CD4-positive, alpha-beta memory T cell (primary cell): ENCODE measurements around the gene ACTRT2. TPM values are rescaled to one million over a fixed set of nuclear protein-coding genes. Genes with fewer than 3 reads are reported as not detected.

Experiments used
- CTCF ChIA-PET: fragments of 350-600 bp; sonication (Branson Sonifier 250); formaldehyde crosslinking; loops from one replicate; lab custom pipeline; 2021; ENCODE audit warnings: inconsistent platforms; ENCODE audit not compliant: partially characterized antibody; lab: Charles Lee
- POLR2A ChIA-PET: fragments of 350-600 bp; sonication (Branson Sonifier 250); formaldehyde crosslinking; loops from one replicate; lab custom pipeline; 2021; ENCODE audit not compliant: partially characterized antibody; lab: Charles Lee
- DNase-seq, 5 donors: peaks; one replicate each; pipeline versions ENCODE4 v3.0.0 to v3.0.0-alpha.2; 2020 to 2022; ENCODE audit warnings: mixed read lengths in 1 of 5
- H3K27ac ChIP-seq: one replicate; pipeline ENCODE4 v1.7.0; 2013; ENCODE audit warnings: low read depth, low read length
- H3K27me3 ChIP-seq: 2 replicates; pipeline ENCODE4 v1.7.0; 2013; ENCODE audit warnings: mild to moderate bottlenecking, low read length, moderate library complexity; ENCODE audit not compliant: insufficient read depth
- H3K36me3 ChIP-seq: 2 replicates; pipeline ENCODE4 v1.7.0; 2013; ENCODE audit warnings: mild to moderate bottlenecking, low read length, moderate library complexity; ENCODE audit not compliant: insufficient read depth
- H3K4me1 ChIP-seq: 2 replicates; pipeline ENCODE4 v1.7.0; 2013; ENCODE audit warnings: mild to moderate bottlenecking, low read length, moderate library complexity; ENCODE audit not compliant: insufficient read depth
- H3K4me3 ChIP-seq, 2 donors: one replicate each; pipeline ENCODE4 v1.7.0; 2013; ENCODE audit warnings: low read length in 2 of 2, mild to moderate bottlenecking in 1 of 2
- H3K9me3 ChIP-seq, 2 donors: one replicate each; pipeline ENCODE4 v1.7.0; 2013; ENCODE audit warnings: low read length in 2 of 2, control low read depth in 1 of 2; ENCODE audit not compliant: control insufficient read depth in 1 of 2
- H3K27ac Mint-ChIP-seq, 7 donors: one replicate each; pipeline ENCODE4 v1.8.0; 2020 to 2021; ENCODE audit warnings: mixed read lengths in 7 of 7, mild to moderate bottlenecking in 6 of 7, inconsistent platforms in 3 of 7, moderate library complexity in 3 of 7
- H3K27me3 Mint-ChIP-seq, 2 donors: one replicate each; pipeline ENCODE4 v1.8.0; 2020 to 2021; ENCODE audit warnings: mixed read lengths in 2 of 2
- H3K36me3 Mint-ChIP-seq, 2 donors: one replicate each; pipeline ENCODE4 v1.8.0; 2020 to 2021; ENCODE audit warnings: mixed read lengths in 2 of 2, inconsistent platforms in 1 of 2, mild to moderate bottlenecking in 1 of 2
- H3K4me1 Mint-ChIP-seq, 4 donors: one replicate each; pipeline ENCODE4 v1.8.0; 2020 to 2021; ENCODE audit warnings: mixed read lengths in 4 of 4, mild to moderate bottlenecking in 1 of 4
- H3K4me3 Mint-ChIP-seq, 8 donors: one replicate each; pipeline ENCODE4 v1.8.0; 2020 to 2021; ENCODE audit warnings: mixed read lengths in 8 of 8, mild to moderate bottlenecking in 7 of 8, moderate library complexity in 6 of 8, inconsistent platforms in 3 of 8
- H3K9me3 Mint-ChIP-seq, 8 donors: one replicate each; pipeline ENCODE4 v1.8.0; 2020 to 2021; ENCODE audit warnings: mixed read lengths in 8 of 8, mild to moderate bottlenecking in 5 of 8, inconsistent platforms in 3 of 8, moderate library complexity in 1 of 8
- intact Hi-C: fragments of 100-400 bp; cut with micrococcal nuclease; formaldehyde crosslinking; loops from one replicate; pipeline ENCODE4 v1.15.1; 2023
- polyA plus RNA-seq, 2 donors: library from polyadenylated mRNA; unstranded; fragments of 300-500 nt; fragmentation: Illumina TruSeq; gene quantifications; one replicate each; pipeline ENCODE4 v1.2.3, GENCODE V29; 2021
- total RNA-seq, 2 experiments: library from RNA; stranded (reverse); gene quantifications; one replicate each; pipeline ENCODE4 v1.2.3, GENCODE V29; 2021

The ACTRT2 gene
- total and polyA plus RNA-seq, 4 experiments from 2014 or later = not detected

GRCh38 chr1:3022511-3022973 lies 1.3 kb downstream of the ACTRT2 start:
- H3K9me3 Mint-ChIP-seq = peaks cover 0 to 3% (median 0%) of the 10 kb centered on the region in 8 donors
- H3K27me3 Mint-ChIP-seq = no peaks in the 10 kb centered on the region
- no peak for DNase-seq
- H3K36me3 Mint-ChIP-seq = no peaks in the 10 kb centered on the region
- Histone ChIP-seq H3K9me3 (no peaks in the 10 kb centered on the region), H3K36me3 (no peaks in the 10 kb centered on the region), H3K4me3 (no peak overlapping the region), H3K27ac (no peak overlapping the region), H3K27me3 (no peaks in the 10 kb centered on the region), H3K4me1 (no peaks in the 10 kb centered on the region)
- no peak overlapping the region for H3K4me3 Mint-ChIP-seq
- H3K27ac Mint-ChIP-seq = no peak overlapping the region
- intact Hi-C loops = no loop called here
- POLR2A ChIA-PET = no interaction called here
- no peaks in the 10 kb centered on the region for H3K4me1 Mint-ChIP-seq
- CTCF ChIA-PET = no interaction called here

DNA sequence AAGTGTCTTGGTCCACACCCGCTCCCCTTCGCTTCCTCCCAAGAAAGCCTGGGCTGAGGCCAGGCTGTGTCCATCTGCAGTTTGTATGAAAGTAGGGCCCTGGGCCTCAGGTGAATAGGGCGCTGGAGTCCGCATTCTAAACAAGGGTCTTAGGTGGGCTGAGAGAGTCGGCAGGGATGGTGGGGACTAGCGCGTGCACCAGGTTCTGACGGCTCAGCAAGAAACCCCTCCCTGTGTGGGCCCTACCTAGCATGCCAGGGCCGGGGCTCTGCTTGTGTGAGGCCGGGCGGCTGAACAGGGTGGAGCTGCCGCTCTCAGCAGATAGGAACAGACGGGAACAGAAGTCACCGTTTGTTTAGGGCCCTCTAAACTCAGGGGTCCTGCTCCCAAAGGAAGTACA lies 1.7 kb downstream of the ACTRT2 start:
- no peaks in the 10 kb centered on the region for H3K27me3 ChIP-seq
- no peak overlapping the region for H3K4me3 ChIP-seq
- no peaks in the 10 kb centered on the region for H3K9me3 ChIP-seq
- Mint-ChIP-seq H3K36me3 (no peaks in the 10 kb centered on the region), H3K9me3 (peaks cover 0 to 3% (median 0%) of the 10 kb centered on the region in 8 donors), H3K27me3 (no peaks in the 10 kb centered on the region), H3K4me1 (no peaks in the 10 kb centered on the region), H3K4me3 (no peak overlapping the region), H3K27ac (no peak overlapping the region)
- H3K4me1 ChIP-seq = no peaks in the 10 kb centered on the region
- no peak overlapping the region for H3K27ac ChIP-seq
- intact Hi-C loops = no loop called here
- no peaks in the 10 kb centered on the region for H3K36me3 ChIP-seq
- ChIA-PET CTCF (no interaction called here), POLR2A (no interaction called here)
- DNase-seq = no peak

DNA sequence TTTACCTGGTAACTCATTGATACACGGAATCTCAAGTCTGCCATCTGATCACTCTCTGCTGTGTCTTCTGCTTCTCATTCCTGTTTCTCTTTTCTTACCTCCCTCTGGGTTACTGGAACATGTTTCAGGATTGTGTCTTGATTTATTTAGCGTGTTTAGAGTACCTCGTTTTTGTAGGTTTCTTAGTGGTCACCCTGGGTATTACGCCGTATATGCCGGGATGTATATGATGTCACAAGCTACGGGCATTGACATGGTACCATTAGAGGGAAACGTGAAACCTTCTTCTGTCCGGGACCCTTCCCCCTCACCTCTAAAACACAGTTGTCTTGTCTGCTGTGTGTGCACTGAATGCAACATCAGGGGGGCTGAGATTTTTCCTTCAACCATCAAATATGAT lies 2.8 kb downstream of the ACTRT2 start:
- no peaks in the 10 kb centered on the region for H3K36me3 ChIP-seq
- Mint-ChIP-seq H3K27ac (no peak overlapping the region), H3K27me3 (no peaks in the 10 kb centered on the region), H3K4me3 (no peak overlapping the region), H3K9me3 (no peaks in the 10 kb centered on the region), H3K36me3 (no peaks in the 10 kb centered on the region), H3K4me1 (no peaks in the 10 kb centered on the region)
- no peaks in the 10 kb centered on the region for H3K27me3 ChIP-seq
- no peak overlapping the region for H3K27ac ChIP-seq
- H3K4me1 ChIP-seq = no peaks in the 10 kb centered on the region
- ChIA-PET CTCF (no interaction called here), POLR2A (no interaction called here)
- DNase-seq = no peak
- no peak overlapping the region for H3K4me3 ChIP-seq
- no peaks in the 10 kb centered on the region for H3K9me3 ChIP-seq
- intact Hi-C loops = no loop called here

- no peak for DNase-seq
- no peak overlapping the region for H3K4me3 ChIP-seq
- no peak overlapping the region for H3K27ac ChIP-seq
- CTCF ChIA-PET = no interaction called here
- Mint-ChIP-seq H3K27ac (no peak overlapping the region), H3K36me3 (no peaks in the 10 kb centered on the region), H3K27me3 (no peaks in the 10 kb centered on the region), H3K4me1 (no peaks in the 10 kb centered on the region), H3K4me3 (no peak overlapping the region), H3K9me3 (no peaks in the 10 kb centered on the region)
- H3K4me1 ChIP-seq = no peaks in the 10 kb centered on the region
- intact Hi-C loops = no loop called here
- H3K27me3 ChIP-seq = no peaks in the 10 kb centered on the region
- no peaks in the 10 kb centered on the region for H3K36me3 ChIP-seq
- POLR2A ChIA-PET = no interaction called here
- H3K9me3 ChIP-seq = no peaks in the 10 kb centered on the region
Measured at GRCh38 chr1:3024588-3024987, 3.3 kb downstream of the ACTRT2 start.

GRCh38 chr1:3026124-3026523 lies 4.9 kb downstream of the ACTRT2 start:
- Mint-ChIP-seq H3K4me3 (no peak overlapping the region), H3K27ac (no peak overlapping the region), H3K36me3 (no peaks in the 10 kb centered on the region), H3K9me3 (no peaks in the 10 kb centered on the region), H3K4me1 (no peaks in the 10 kb centered on the region), H3K27me3 (no peaks in the 10 kb centered on the region)
- no peak for DNase-seq
- ChIA-PET POLR2A (no interaction called here), CTCF (no interaction called here)
- intact Hi-C loops = no loop called here
- Histone ChIP-seq H3K4me1 (no peaks in the 10 kb centered on the region), H3K36me3 (no peaks in the 10 kb centered on the region), H3K27ac (no peak overlapping the region), H3K27me3 (no peaks in the 10 kb centered on the region), H3K4me3 (no peak overlapping the region), H3K9me3 (no peaks in the 10 kb centered on the region)

DNA sequence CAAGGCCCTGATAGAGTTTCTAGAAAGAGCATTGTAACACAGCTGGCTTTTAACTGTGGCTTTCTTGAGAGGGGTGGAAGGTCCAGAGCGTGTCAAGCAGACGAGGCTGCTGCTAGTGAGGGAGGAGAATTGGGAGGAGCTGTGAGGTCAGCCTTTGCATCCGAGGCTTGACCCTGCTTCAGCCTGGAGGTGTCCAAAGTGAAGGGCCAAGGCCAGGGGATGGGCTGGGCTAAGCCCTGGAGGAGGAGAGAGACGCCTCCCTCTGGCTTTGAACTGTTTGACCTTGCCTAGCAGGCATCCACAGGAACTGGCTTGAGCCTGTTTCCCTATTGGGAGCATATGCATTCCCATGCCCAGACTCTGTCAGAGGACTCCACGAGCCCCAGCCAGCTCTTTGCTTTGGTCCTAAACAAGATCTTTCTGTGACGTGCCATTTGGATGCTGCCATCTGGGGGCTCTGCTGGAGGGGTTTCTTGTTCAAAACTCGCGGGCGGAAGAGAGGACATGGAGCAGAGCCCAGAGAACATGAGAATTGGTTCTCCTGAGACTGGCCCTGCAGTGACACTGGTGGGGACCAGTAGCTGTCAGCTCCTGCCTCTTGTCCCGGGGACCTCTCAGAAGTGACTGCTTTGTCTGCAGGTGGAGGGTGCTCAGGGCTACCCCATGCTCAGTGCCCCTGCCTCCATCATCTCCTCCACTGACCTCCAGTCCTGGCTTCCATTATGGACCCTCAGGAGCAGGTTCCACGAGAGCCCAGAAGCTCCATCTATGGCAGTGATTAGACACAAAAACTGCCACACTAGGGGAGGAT lies 5.5 kb downstream of the ACTRT2 start:
- ChIA-PET POLR2A (no interaction called here), CTCF (no interaction called here)

GRCh38 chr1:3027611-3028371 lies 6.5 kb downstream of the ACTRT2 start:
- no peaks in the 10 kb centered on the region for H3K27me3 ChIP-seq

More for the DNA sequence above, 5.5 kb downstream of the ACTRT2 start:
- Histone ChIP-seq H3K27ac (no peak overlapping the region), H3K9me3 (no peaks in the 10 kb centered on the region), H3K27me3 (no peaks in the 10 kb centered on the region), H3K36me3 (no peaks in the 10 kb centered on the region), H3K4me1 (no peaks in the 10 kb centered on the region), H3K4me3 (no peak overlapping the region)
- H3K27ac Mint-ChIP-seq = no peak overlapping the region
- H3K36me3 Mint-ChIP-seq = no peaks in the 10 kb centered on the region
- intact Hi-C loops = no loop called here
- no peaks in the 10 kb centered on the region for H3K27me3 Mint-ChIP-seq
- no peaks in the 10 kb centered on the region for H3K9me3 Mint-ChIP-seq
- no peak for DNase-seq
- H3K4me1 Mint-ChIP-seq = no peaks in the 10 kb centered on the region
- H3K4me3 Mint-ChIP-seq = no peak overlapping the region

More at GRCh38 chr1:3027611-3028371, 6.5 kb downstream of the ACTRT2 start:
- peaks cover 0 to 8% (median 5%) of the 10 kb centered on the region in 4 donors for H3K4me1 Mint-ChIP-seq
- no peak overlapping the region for H3K4me3 Mint-ChIP-seq
- H3K4me1 ChIP-seq = peaks cover 9% of the 10 kb centered on the region
- no peaks in the 10 kb centered on the region for H3K27me3 Mint-ChIP-seq
- H3K4me3 ChIP-seq = no peak overlapping the region
- no peak for DNase-seq
- no peaks in the 10 kb centered on the region for H3K36me3 Mint-ChIP-seq
- H3K9me3 ChIP-seq = no peaks in the 10 kb centered on the region
- POLR2A ChIA-PET = no interaction called here
- CTCF ChIA-PET = no interaction called here
- no peak overlapping the region for H3K27ac Mint-ChIP-seq
- intact Hi-C loops = no loop called here
- H3K27ac ChIP-seq = no peak overlapping the region
- H3K9me3 Mint-ChIP-seq = no peaks in the 10 kb centered on the region
- H3K36me3 ChIP-seq = no peaks in the 10 kb centered on the region
